B cell (primary cell): ENCODE measurements around the gene PWWP2B. TPM values are rescaled to one million over a fixed set of nuclear protein-coding genes. Genes with fewer than 3 reads are reported as not detected.

Experiments used
- ATAC-seq: fragments of 200-7000 bp; cut with Tn5 transposase; one replicate; pipeline ENCODE4 v1.10.0; 2021; ENCODE audit warnings: low read depth, mild to moderate bottlenecking, moderate number of reproducible peaks, moderate library complexity
- CTCF ChIA-PET: fragments of 350-600 bp; sonication (Branson Sonifier 250); formaldehyde crosslinking; loops from one replicate; lab custom pipeline; 2021; ENCODE audit warnings: antibody characterized with exemption, inconsistent platforms; lab: Charles Lee
- POLR2A ChIA-PET: fragments of 350-600 bp; sonication (Branson Sonifier 250); formaldehyde crosslinking; loops from one replicate; lab custom pipeline; 2021; ENCODE audit warnings: antibody characterized with exemption; lab: Charles Lee
- DNase-seq: peaks from one replicate; pipeline ENCODE4 v3.0.0; 2013
- H2AFZ ChIP-seq: 2 replicates; pipeline ENCODE4 v1.6.1; 2012; ENCODE audit warnings: mild to moderate bottlenecking, low read depth, low read length; ENCODE audit not compliant: insufficient read depth, poor library complexity, severe bottlenecking
- H3K27ac ChIP-seq, 2 donors: 1 replicate in 1 of 2; 2 replicates in 1 of 2; pipeline ENCODE4 v1.5.1; 2012 to 2013; ENCODE audit warnings: low read length in 2 of 2, mild to moderate bottlenecking in 2 of 2, moderate library complexity in 1 of 2
- H3K27me3 ChIP-seq, 4 experiments: fragments of 200-600 bp in 1 of 4; sonication (generic) in 1 of 4; replicated peaks in 1 of 4; 1 replicate in 2 of 4; 2 replicates in 2 of 4; pipeline versions ENCODE4 v1.6.1 to v1.7.0; 2013 to 2016; ENCODE audit warnings: low read length in 3 of 4, mild to moderate bottlenecking in 2 of 4, mixed read lengths in 1 of 4, moderate library complexity in 1 of 4; ENCODE audit not compliant: insufficient read depth in 4 of 4, control insufficient read depth in 3 of 4; ENCODE audit errors: control extremely low read depth in 1 of 4
- H3K36me3 ChIP-seq, 2 experiments: replicated peaks in 1 of 2; 1 replicate in 1 of 2; 2 replicates in 1 of 2; pipeline versions ENCODE4 v1.6.1 to v1.7.1; 2013; ENCODE audit warnings: low read length in 1 of 2; ENCODE audit not compliant: insufficient read depth in 2 of 2, control insufficient read depth in 1 of 2; ENCODE audit errors: control extremely low read depth in 1 of 2, extremely low read depth in 1 of 2
- H3K4me1 ChIP-seq, 2 donors: fragments of 200-600 bp in 1 of 2; sonication (generic) in 1 of 2; 1 replicate in 1 of 2; 2 replicates in 1 of 2; pipeline versions ENCODE4 v1.5.1 to v1.6.1; 2013 to 2017; ENCODE audit warnings: low read length in 2 of 2; ENCODE audit not compliant: control insufficient read depth in 2 of 2, insufficient read depth in 2 of 2
- H3K4me2 ChIP-seq: replicated peaks from 2 replicates; pipeline ENCODE3; 2012; ENCODE audit warnings: mild to moderate bottlenecking, low read depth, low read length; ENCODE audit not compliant: poor library complexity, severe bottlenecking
- H3K4me3 ChIP-seq, 5 experiments: fragments of 200-600 bp in 1 of 5; sonication (generic) in 1 of 5; 1 replicate in 3 of 5; 2 replicates in 2 of 5; pipeline versions ENCODE4 v1.5.1 to v1.7.0; 2011 to 2016; ENCODE audit warnings: low read length in 4 of 5, mild to moderate bottlenecking in 4 of 5, low read depth in 2 of 5, control low read depth in 1 of 5, moderate library complexity in 1 of 5; ENCODE audit not compliant: insufficient read depth in 1 of 5; ENCODE audit errors: control extremely low read depth in 1 of 5, extremely low read depth in 1 of 5
- H3K79me2 ChIP-seq: fragments of 200-600 bp; sonication (generic); one replicate; pipeline ENCODE4 v1.6.0; 2016; ENCODE audit warnings: low read length; ENCODE audit not compliant: control insufficient read depth, insufficient read depth
- H3K9ac ChIP-seq: fragments of 200-600 bp; sonication (generic); 2 replicates; pipeline ENCODE4 v1.6.1; 2017; ENCODE audit warnings: mild to moderate bottlenecking, low read length, moderate library complexity
- H3K9me3 ChIP-seq, 3 donors: one replicate each; pipeline versions ENCODE4 v1.6.1 to v1.7.1; 2013; ENCODE audit warnings: low read length in 2 of 3; ENCODE audit not compliant: control insufficient read depth in 2 of 3, insufficient read depth in 1 of 3; ENCODE audit errors: control extremely low read depth in 1 of 3
- H4K20me1 ChIP-seq: 2 replicates; pipeline ENCODE4 v1.6.0; 2012; ENCODE audit warnings: mild to moderate bottlenecking, low read length; ENCODE audit not compliant: insufficient read depth, control insufficient read depth, poor library complexity, severe bottlenecking
- H3K27ac Mint-ChIP-seq: one replicate; pipeline ENCODE4 v1.8.0; 2021; ENCODE audit warnings: mixed read lengths
- H3K27me3 Mint-ChIP-seq: one replicate; pipeline ENCODE4 v1.8.0; 2021; ENCODE audit warnings: mixed read lengths
- H3K4me1 Mint-ChIP-seq: one replicate; pipeline ENCODE4 v1.8.0; 2021; ENCODE audit warnings: mixed read lengths
- H3K4me3 Mint-ChIP-seq: one replicate; pipeline ENCODE4 v1.8.0; 2021; ENCODE audit warnings: mixed read lengths
- H3K9me3 Mint-ChIP-seq: one replicate; pipeline ENCODE4 v1.8.0; 2022; ENCODE audit warnings: mixed read lengths; ENCODE audit not compliant: insufficient read depth
- EZH2 ChIP-seq: IDR thresholded peaks from 2 replicates; pipeline ENCODE4 v1.6.1; 2012; ENCODE audit warnings: borderline replicate concordance, low read depth, mild to moderate bottlenecking, moderate library complexity, low read length; ENCODE audit not compliant: insufficient read depth, poor library complexity, severe bottlenecking
- WGBS: methylation state at CpG from one replicate; pipeline ENCODE4 v1.1.5; 2013; ENCODE audit warnings: missing lambda C conversion rate; ENCODE audit not compliant: insufficient coverage; 5-methylcytosine and 5-hydroxymethylcytosine counted together
- intact Hi-C: fragments of 100-400 bp; cut with micrococcal nuclease; formaldehyde crosslinking; loops from one replicate; pipeline ENCODE4 v1.10.0; 2022
- polyA plus RNA-seq: library from polyadenylated mRNA; depleted of rRNA; stranded (reverse); fragments of >200 nt; gene quantifications from 2 replicates; pipeline ENCODE4 v1.2.3, GENCODE V29; 2012
- total RNA-seq, 2 donors: library from RNA; stranded (reverse); fragments of 120-200 nt in 1 of 2; gene quantifications; 1 replicate in 1 of 2; 2 replicates in 1 of 2; pipeline versions ENCODE4 v1.2.3 to v1.2.4, GENCODE V29; 2013 to 2022
- TF ChIP-seq, protein P1 (sequence below): fragments of 200-600 bp; IDR thresholded peaks from one replicate; pipeline ENCODE4 v1.8.0; 2022; ENCODE audit warnings: antibody characterized with exemption, mild to moderate bottlenecking

Gene PWWP2B
- total and polyA plus RNA-seq, 2 donors (not counting 1 experiment from before 2014, with no cell fraction given): 13.6 to 34.4 TPM

DNA sequence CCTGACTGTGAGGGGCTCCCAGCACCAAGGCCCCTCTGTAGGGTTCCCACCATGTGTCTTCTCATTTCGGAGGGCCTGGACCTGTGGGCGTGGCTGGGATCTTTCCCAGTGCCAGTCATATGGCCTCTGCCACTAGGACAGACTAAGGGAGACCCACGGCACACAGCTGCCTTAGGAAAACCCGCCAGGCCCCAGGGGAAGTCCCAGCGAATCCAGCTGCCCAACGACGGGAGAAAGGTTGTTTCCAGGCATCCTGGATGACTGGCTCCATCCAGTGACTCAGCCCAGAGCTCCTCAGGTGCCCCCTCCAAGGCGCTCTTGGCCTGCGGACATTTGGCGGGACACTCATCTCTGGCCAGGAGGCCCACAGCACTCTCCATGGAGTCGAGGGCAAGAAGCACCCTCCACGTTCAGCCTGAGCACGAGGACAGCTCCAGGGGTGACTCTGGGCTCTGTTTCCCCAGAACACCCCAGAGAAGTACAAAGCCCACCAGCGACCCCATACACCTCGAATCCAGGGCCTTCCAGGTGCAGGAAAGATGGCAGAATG, 39.9 kb downstream of the PWWP2B start:
- H3K4me1 Mint-ChIP-seq: peaks cover 18% of the 10 kb centered on the region
- ChIA-PET POLR2A (interaction anchor here (1.4 kb wide), 1 partner anchor 15 kb away, joined by 6 read pairs; no protein-coding TSS in a partner anchor), CTCF (interaction anchor here (1.7 kb wide), 1 partner anchor 9 kb away, joined by 5 read pairs; no protein-coding TSS in a partner anchor)
- Histone ChIP-seq H3K27ac (no peak overlapping the region), H4K20me1 (no peaks in the 10 kb centered on the region), H3K9ac (no peak overlapping the region), H2AFZ (no peak overlapping the region), H3K9me3 (peaks cover 0 to 7% (median 0%) of the 10 kb centered on the region in 3 donors), H3K36me3 (no peaks in the 10 kb centered on the region), H3K4me3 (no peak overlapping the region), H3K79me2 (no peaks in the 10 kb centered on the region), H3K4me1 (peaks cover 12 to 25% of the 10 kb centered on the region in 2 donors), H3K4me2 (no peak overlapping the region), H3K27me3 (no peaks in the 10 kb centered on the region)
- no peaks in the 10 kb centered on the region for H3K9me3 Mint-ChIP-seq
- intact Hi-C loops: no loop called here
- no peaks in the 10 kb centered on the region for H3K27me3 Mint-ChIP-seq
- no peak overlapping the region for H3K27ac Mint-ChIP-seq
- no peak for ATAC-seq
- no peak for TF ChIP-seq EZH2
- TF ChIP-seq, protein P1, sequence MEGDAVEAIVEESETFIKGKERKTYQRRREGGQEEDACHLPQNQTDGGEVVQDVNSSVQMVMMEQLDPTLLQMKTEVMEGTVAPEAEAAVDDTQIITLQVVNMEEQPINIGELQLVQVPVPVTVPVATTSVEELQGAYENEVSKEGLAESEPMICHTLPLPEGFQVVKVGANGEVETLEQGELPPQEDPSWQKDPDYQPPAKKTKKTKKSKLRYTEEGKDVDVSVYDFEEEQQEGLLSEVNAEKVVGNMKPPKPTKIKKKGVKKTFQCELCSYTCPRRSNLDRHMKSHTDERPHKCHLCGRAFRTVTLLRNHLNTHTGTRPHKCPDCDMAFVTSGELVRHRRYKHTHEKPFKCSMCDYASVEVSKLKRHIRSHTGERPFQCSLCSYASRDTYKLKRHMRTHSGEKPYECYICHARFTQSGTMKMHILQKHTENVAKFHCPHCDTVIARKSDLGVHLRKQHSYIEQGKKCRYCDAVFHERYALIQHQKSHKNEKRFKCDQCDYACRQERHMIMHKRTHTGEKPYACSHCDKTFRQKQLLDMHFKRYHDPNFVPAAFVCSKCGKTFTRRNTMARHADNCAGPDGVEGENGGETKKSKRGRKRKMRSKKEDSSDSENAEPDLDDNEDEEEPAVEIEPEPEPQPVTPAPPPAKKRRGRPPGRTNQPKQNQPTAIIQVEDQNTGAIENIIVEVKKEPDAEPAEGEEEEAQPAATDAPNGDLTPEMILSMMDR: no peak
- DNase-seq: no peak
- no peak overlapping the region for H3K4me3 Mint-ChIP-seq
- 90% methylated on average over 15 of the region's 15 CpGs for WGBS

DNA sequence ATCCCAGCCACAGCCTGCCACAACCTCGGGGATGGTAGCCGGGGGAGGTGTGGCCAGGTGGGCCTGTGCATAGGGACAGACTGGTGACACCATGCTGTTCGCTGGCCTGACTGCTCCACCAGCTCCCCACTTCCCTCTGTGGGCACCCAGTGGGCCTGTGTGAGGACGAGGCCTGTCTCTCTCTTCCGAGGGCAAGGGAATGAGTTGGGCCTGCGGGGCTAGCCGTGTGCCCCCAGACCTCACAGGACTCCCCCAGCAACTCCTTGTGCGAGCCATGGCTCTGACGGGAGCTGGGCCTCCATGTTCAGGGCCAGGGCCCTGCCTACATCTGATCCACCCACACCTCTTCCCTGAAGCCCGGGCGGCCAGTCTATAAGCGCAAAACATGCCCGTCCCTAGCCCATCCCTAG, 40.5 kb downstream of the PWWP2B start:
- Histone ChIP-seq H3K9ac (no peak overlapping the region), H3K27me3 (no peaks in the 10 kb centered on the region), H3K4me1 (peaks cover 15 to 26% of the 10 kb centered on the region in 2 donors), H3K4me3 (no peak overlapping the region), H4K20me1 (no peaks in the 10 kb centered on the region), H3K27ac (no peak overlapping the region), H3K4me2 (no peak overlapping the region), H2AFZ (no peak overlapping the region), H3K79me2 (no peaks in the 10 kb centered on the region), H3K36me3 (no peaks in the 10 kb centered on the region), H3K9me3 (peaks cover 0 to 7% (median 0%) of the 10 kb centered on the region in 3 donors)
- intact Hi-C loops: no loop called here
- Mint-ChIP-seq H3K27ac (no peak overlapping the region), H3K4me3 (no peak overlapping the region), H3K9me3 (no peaks in the 10 kb centered on the region), H3K4me1 (peaks cover 22% of the 10 kb centered on the region), H3K27me3 (no peaks in the 10 kb centered on the region)
- POLR2A ChIA-PET: interaction anchor here (1.0 to 1.4 kb wide), 2 partner anchors 9 to 16 kb away, joined by 3 to 6 read pairs; no protein-coding TSS in a partner anchor
- CTCF ChIA-PET: interaction anchor here (1.7 kb wide), 1 partner anchor 9 kb away, joined by 5 read pairs; no protein-coding TSS in a partner anchor
- ATAC-seq (no peak), DNase-seq (no peak)
- WGBS: 86% methylated on average over 13 of the region's 13 CpGs
- TF ChIP-seq EZH2: no peak
- TF ChIP-seq, protein P1: no peak
